Measurements from ENCODE around the gene KCNT2. TPM values are rescaled to one million over a fixed set of nuclear protein-coding genes. Genes with fewer than 3 reads are reported as not detected.

Gene KCNT2
- total and polyA plus RNA-seq, 2 donors (not counting 3 experiments of a cell fraction or from before 2014, with no cell fraction given) = 0.46 to 1.6 TPM

DNA sequence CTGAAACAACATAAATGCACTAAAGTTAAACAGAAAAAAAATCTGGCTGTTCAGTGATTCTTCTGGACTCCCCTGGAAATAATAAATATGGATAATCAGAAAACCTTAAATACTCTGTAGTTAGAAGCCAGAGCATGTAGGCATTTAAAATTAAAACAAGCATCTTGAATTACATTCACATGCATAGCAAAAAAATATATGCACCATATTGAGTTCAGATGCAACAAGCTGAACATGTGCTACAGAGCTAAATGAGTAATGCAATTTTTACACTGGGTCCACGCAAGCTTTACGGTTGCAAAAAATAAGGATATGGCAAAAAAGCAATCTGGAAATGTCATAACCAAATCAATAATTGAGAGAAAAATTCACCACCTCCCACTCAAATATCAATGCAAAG lies 11.5 kb upstream of the KCNT2 start:
- no peaks in the 10 kb centered on the region for H3K9me1 ChIP-seq (replicated peaks; ENCODE audit: control insufficient read depth, extremely low read depth, insufficient read depth, low read length)

GRCh38 chr1:196611873-196612272 lies 3.6 kb upstream of the KCNT2 start:
- H3K4me1 ChIP-seq (ENCODE audit: control insufficient read depth, extremely low read depth, insufficient read depth, low read length) = peaks cover 10% of the 10 kb centered on the region
- H3K36me3 ChIP-seq (ENCODE audit: control insufficient read depth in 2 of 2, extremely low read depth in 1 of 2, insufficient read depth in 2 of 2, low read length in 2 of 2) = no peaks in the 10 kb centered on the region
- no peaks in the 10 kb centered on the region for H3K79me2 ChIP-seq (ENCODE audit: control insufficient read depth, insufficient read depth, low read length)
- no peak overlapping the region for H2AFZ ChIP-seq (ENCODE audit: low read depth, low read length)
- POLR2A ChIA-PET = no interaction called here
- FAIRE-seq = no peak
- H3K4me3 ChIP-seq (replicated peaks in 1 of 3; ENCODE audit: insufficient read depth in 1 of 3, low read depth in 1 of 3, low read length in 3 of 3) = no peak overlapping the region
- no peaks in the 10 kb centered on the region for H3K9me1 ChIP-seq (replicated peaks; ENCODE audit: control insufficient read depth, extremely low read depth, insufficient read depth, low read length)
- no peaks in the 10 kb centered on the region for H3K27me3 ChIP-seq (ENCODE audit: control insufficient read depth in 2 of 2, insufficient read depth in 2 of 2, low read length in 2 of 2)
- H4K20me1 ChIP-seq (replicated peaks; ENCODE audit: control insufficient read depth, extremely low read depth, insufficient read depth, low read length) = no peaks in the 10 kb centered on the region
- H3K27ac ChIP-seq (ENCODE audit: insufficient read depth, low read depth, low read length) = no peak overlapping the region
- H3K4me2 ChIP-seq (ENCODE audit: insufficient read depth, low read length) = no peak overlapping the region
- no peaks in the 10 kb centered on the region for H3K9me3 ChIP-seq (replicated peaks; ENCODE audit: control insufficient read depth, insufficient read depth, low read length)
- no TSS peak for BruUV-seq (replicated peaks)
- intact Hi-C loops (cut with micrococcal nuclease) = no loop called here
- TF ChIP-seq MYC (IDR thresholded peaks at IDR 0.05; ENCODE audit: low read depth, low read length) (no peak), POLR2A (IDR thresholded peaks at IDR 0.05; ENCODE audit: low read depth, low read length) (no peak), EZH2 (IDR thresholded peaks at IDR 0.05; ENCODE audit: borderline replicate concordance, low read depth, low read length, severe bottlenecking) (no peak), GATA2 (IDR thresholded peaks at IDR 0.05; ENCODE audit: insufficient read depth, insufficient read length, low read depth, low read length) (no peak), POLR2AphosphoS5 (IDR thresholded peaks at IDR 0.05; ENCODE audit: insufficient read depth, low read depth, low read length) (no peak), FOS (IDR thresholded peaks at IDR 0.05; ENCODE audit: borderline replicate concordance, insufficient read depth, low read length) (no peak), JUN (IDR thresholded peaks at IDR 0.05; ENCODE audit: borderline replicate concordance, insufficient read depth, insufficient read length, low read depth) (no peak), MAX (IDR thresholded peaks at IDR 0.05; ENCODE audit: insufficient read depth, insufficient read length) (no peak)
- TF ChIP-seq, protein P1, sequence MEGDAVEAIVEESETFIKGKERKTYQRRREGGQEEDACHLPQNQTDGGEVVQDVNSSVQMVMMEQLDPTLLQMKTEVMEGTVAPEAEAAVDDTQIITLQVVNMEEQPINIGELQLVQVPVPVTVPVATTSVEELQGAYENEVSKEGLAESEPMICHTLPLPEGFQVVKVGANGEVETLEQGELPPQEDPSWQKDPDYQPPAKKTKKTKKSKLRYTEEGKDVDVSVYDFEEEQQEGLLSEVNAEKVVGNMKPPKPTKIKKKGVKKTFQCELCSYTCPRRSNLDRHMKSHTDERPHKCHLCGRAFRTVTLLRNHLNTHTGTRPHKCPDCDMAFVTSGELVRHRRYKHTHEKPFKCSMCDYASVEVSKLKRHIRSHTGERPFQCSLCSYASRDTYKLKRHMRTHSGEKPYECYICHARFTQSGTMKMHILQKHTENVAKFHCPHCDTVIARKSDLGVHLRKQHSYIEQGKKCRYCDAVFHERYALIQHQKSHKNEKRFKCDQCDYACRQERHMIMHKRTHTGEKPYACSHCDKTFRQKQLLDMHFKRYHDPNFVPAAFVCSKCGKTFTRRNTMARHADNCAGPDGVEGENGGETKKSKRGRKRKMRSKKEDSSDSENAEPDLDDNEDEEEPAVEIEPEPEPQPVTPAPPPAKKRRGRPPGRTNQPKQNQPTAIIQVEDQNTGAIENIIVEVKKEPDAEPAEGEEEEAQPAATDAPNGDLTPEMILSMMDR (IDR thresholded peaks at IDR 0.05; ENCODE audit: extremely low read depth in 1 of 2, insufficient read depth in 1 of 2, low read depth in 1 of 2, low read length in 2 of 2) = no peak
- CTCF ChIA-PET = interaction anchor here (1.3 kb wide), 1 partner anchor 239 kb away, joined by 3 read pairs; no protein-coding TSS in a partner anchor
- no peak for DNase-seq (ENCODE audit: low read depth, low spot score)
- dilution Hi-C loops (cut with MboI; ENCODE audit: extremely low pct_ligation_motif_present, low sequenced_read_pairs) = no loop called here
- no peak overlapping the region for H3K9ac ChIP-seq (replicated peaks; ENCODE audit: extremely low read depth, insufficient read depth, low read length)

More for the DNA sequence above, 11.5 kb upstream of the KCNT2 start:
- Histone ChIP-seq H3K27me3 (ENCODE audit: control insufficient read depth in 2 of 2, insufficient read depth in 2 of 2, low read length in 2 of 2) (no peaks in the 10 kb centered on the region), H3K79me2 (ENCODE audit: control insufficient read depth, insufficient read depth, low read length) (no peaks in the 10 kb centered on the region), H3K36me3 (ENCODE audit: control insufficient read depth in 2 of 2, extremely low read depth in 1 of 2, insufficient read depth in 2 of 2, low read length in 2 of 2) (no peaks in the 10 kb centered on the region), H4K20me1 (replicated peaks; ENCODE audit: control insufficient read depth, extremely low read depth, insufficient read depth, low read length) (no peaks in the 10 kb centered on the region), H3K9me3 (replicated peaks; ENCODE audit: control insufficient read depth, insufficient read depth, low read length) (no peaks in the 10 kb centered on the region), H3K4me3 (replicated peaks in 1 of 3; ENCODE audit: insufficient read depth in 1 of 3, low read depth in 1 of 3, low read length in 3 of 3) (no peak overlapping the region), H3K4me2 (ENCODE audit: insufficient read depth, low read length) (no peak overlapping the region), H3K4me1 (ENCODE audit: control insufficient read depth, extremely low read depth, insufficient read depth, low read length) (no peaks in the 10 kb centered on the region), H2AFZ (ENCODE audit: low read depth, low read length) (no peak overlapping the region), H3K9ac (replicated peaks; ENCODE audit: extremely low read depth, insufficient read depth, low read length) (no peak overlapping the region), H3K27ac (ENCODE audit: insufficient read depth, low read depth, low read length) (no peak overlapping the region)
- dilution Hi-C loops (cut with MboI; ENCODE audit: extremely low pct_ligation_motif_present, low sequenced_read_pairs) (no loop called here), intact Hi-C loops (cut with micrococcal nuclease) (no loop called here)
- TF ChIP-seq MYC (IDR thresholded peaks at IDR 0.05; ENCODE audit: low read depth, low read length) = no peak
- TF ChIP-seq JUN (IDR thresholded peaks at IDR 0.05; ENCODE audit: borderline replicate concordance, insufficient read depth, insufficient read length, low read depth) = no peak
- TF ChIP-seq EZH2 (IDR thresholded peaks at IDR 0.05; ENCODE audit: borderline replicate concordance, low read depth, low read length, severe bottlenecking) = no peak
- TF ChIP-seq, protein P1 (IDR thresholded peaks at IDR 0.05; ENCODE audit: extremely low read depth in 1 of 2, insufficient read depth in 1 of 2, low read depth in 1 of 2, low read length in 2 of 2) = no peak
- no TSS peak for BruUV-seq (replicated peaks)
- no peak for DNase-seq (ENCODE audit: low read depth, low spot score)
- FAIRE-seq = no peak
- POLR2A ChIA-PET = no interaction called here
- CTCF ChIA-PET = interaction anchor here (1.3 to 1.4 kb wide), 2 partner anchors 41 to 247 kb away, joined by 5 read pairs; no protein-coding TSS in a partner anchor
